HepG2 (cell line): ENCODE measurements around the gene MMP23B. TPM values are rescaled to one million over a fixed set of nuclear protein-coding genes. Genes with fewer than 3 reads are reported as not detected.

ENCODE experiments used
- ATAC-seq: fragments of 200-7000 bp; cut with Tn5 transposase; 3 replicates; pipeline ENCODE4 v1.9.1; 2020; ENCODE audit warnings: mild to moderate bottlenecking, moderate library complexity
- BruUV-seq: library from RNA; stranded (reverse); fragments of 400-500 nt; replicated peaks from 2 replicates; lab custom pipeline; 2021; lab: Mats Ljungman, UMichigan
- CTCF ChIA-PET: fragments of 300-600 bp; formaldehyde crosslinking; extraction: SDS; loops from one replicate; lab custom pipeline; 2021; ENCODE audit warnings: low total read pairs, inconsistent platforms, low intra/inter-chr PET ratio; lab: Yijun Ruan, JAX
- POLR2A ChIA-PET: fragments of 350-600 bp; sonication (Branson Sonifier 250); formaldehyde crosslinking; loops from one replicate; lab custom pipeline; 2020; ENCODE audit warnings: antibody characterized with exemption, inconsistent platforms; lab: Yijun Ruan, JAX
- DNase-seq: peaks from one replicate; pipeline ENCODE4 v3.0.0-alpha.2; 2015; ENCODE audit warnings: low spot score
- FAIRE-seq: peaks from 3 replicates; lab custom pipeline; 2011; peaks lifted over from hg19 to GRCh38; lab: Jason Lieb, UNC
- H2AFZ ChIP-seq: one replicate; pipeline ENCODE4 v1.6.1; 2011; ENCODE audit warnings: low read length, inconsistent platforms
- H3K27ac ChIP-seq: fragments of 300-600 bp; 3 replicates; pipeline ENCODE4 v1.8.0; 2011; ENCODE audit warnings: mixed run types, mild to moderate bottlenecking, mixed read lengths, low read length, inconsistent platforms; ENCODE audit not compliant: insufficient read depth; ENCODE audit errors: extremely low read length
- H3K27me3 ChIP-seq, 2 experiments: fragments of 200-600 bp in 1 of 2; 2 replicates in 1 of 2; 3 replicates in 1 of 2; pipeline versions ENCODE4 v1.6.0 to v1.8.0; 2011; ENCODE audit warnings: low read length in 2 of 2, mild to moderate bottlenecking in 2 of 2, moderate library complexity in 2 of 2, inconsistent platforms in 1 of 2; ENCODE audit not compliant: insufficient read depth in 2 of 2, control insufficient read depth in 1 of 2
- H3K36me3 ChIP-seq, 2 experiments: fragments of 200-600 bp in 1 of 2; replicated peaks in 1 of 2; 2 replicates in 1 of 2; 3 replicates in 1 of 2; pipeline versions ENCODE4 v1.5.1 to v1.8.0; 2011; ENCODE audit warnings: low read length in 2 of 2, inconsistent platforms in 1 of 2; ENCODE audit not compliant: insufficient read depth in 2 of 2, control insufficient read depth in 1 of 2
- H3K4me1 ChIP-seq: 2 replicates; pipeline ENCODE4 v1.5.1; 2012; ENCODE audit warnings: low read length, inconsistent platforms; ENCODE audit not compliant: insufficient read depth
- H3K4me2 ChIP-seq: 2 replicates; pipeline ENCODE4 v1.6.0; 2011; ENCODE audit warnings: low read depth, low read length, inconsistent platforms
- H3K4me3 ChIP-seq, 3 experiments: fragments of 200-600 bp in 1 of 3; sonication (generic), shearing (Covaris generic) in 1 of 3; replicated peaks in 1 of 3; 2 replicates each; pipeline ENCODE4 v1.5.1; 2011 to 2016; ENCODE audit warnings: low read length in 3 of 3, inconsistent platforms in 2 of 3, low read depth in 2 of 3, mild to moderate bottlenecking in 2 of 3, control low read depth in 1 of 3, mixed read lengths in 1 of 3; ENCODE audit not compliant: insufficient read depth in 1 of 3
- H3K79me2 ChIP-seq: one replicate; pipeline ENCODE4 v1.6.1; 2011; ENCODE audit warnings: low read length, inconsistent platforms; ENCODE audit not compliant: insufficient read depth
- H3K9ac ChIP-seq: 2 replicates; pipeline ENCODE4 v1.6.0; 2011; ENCODE audit warnings: mild to moderate bottlenecking, low read depth, low read length, inconsistent platforms; ENCODE audit not compliant: insufficient read depth
- H3K9me3 ChIP-seq: 2 replicates; pipeline ENCODE4 v1.5.1; 2012; ENCODE audit warnings: mild to moderate bottlenecking, low read length
- H4K20me1 ChIP-seq: 2 replicates; pipeline ENCODE4 v1.6.0; 2011; ENCODE audit warnings: inconsistent platforms, mild to moderate bottlenecking, low read length, moderate library complexity; ENCODE audit not compliant: insufficient read depth
- ARHGAP35 ChIP-seq: sonication (generic); formaldehyde crosslinking; IDR thresholded peaks from 2 replicates; pipeline ENCODE4 v1.9.0; 2022; ENCODE audit warnings: mild to moderate bottlenecking, inconsistent platforms, moderate library complexity, missing genetic modification reagents, borderline replicate concordance
- MED8 ChIP-seq: sonication (generic); formaldehyde crosslinking; IDR thresholded peaks from 2 replicates; pipeline ENCODE4 v1.8.1; 2023; ENCODE audit warnings: mild to moderate bottlenecking, missing genetic modification reagents; ENCODE audit not compliant: insufficient replicate concordance
- MXD4 ChIP-seq: IDR thresholded peaks from 2 replicates; pipeline ENCODE4 v1.6.1; 2016; ENCODE audit warnings: mild to moderate bottlenecking, missing biosample characterization, missing genetic modification reagents
- SMC3 ChIP-seq: IDR thresholded peaks from 2 replicates; pipeline ENCODE4 v1.6.1; 2011; ENCODE audit warnings: low read length, improper control_type of control experiment
- SUZ12 ChIP-seq: fragments of 150-350 bp; IDR thresholded peaks from 2 replicates; pipeline ENCODE4 v1.6.1; 2014; ENCODE audit warnings: low read depth, low read length
- TOE1 ChIP-seq: sonication (generic); formaldehyde crosslinking; IDR thresholded peaks from 2 replicates; pipeline ENCODE4 v1.4.0; 2020; ENCODE audit warnings: mild to moderate bottlenecking, missing genetic modification reagents
- WGBS: methylation state at CpG from one replicate; pipeline ENCODE4 v1.1.6; 2017; ENCODE audit warnings: low lambda C conversion rate; 5-methylcytosine and 5-hydroxymethylcytosine counted together
- in situ Hi-C: cut with HindIII; loops from 2 replicates; pipeline ENCODE4 v1.10.0; 2017; ENCODE audit warnings: low pct_unique_long_range_greater_than_20kb; ENCODE audit not compliant: extremely low pct_ligation_motif_present
- intact Hi-C: fragments of 100-400 bp; cut with micrococcal nuclease; formaldehyde crosslinking; loops from one replicate; pipeline ENCODE4 v1.10.0; 2022; ENCODE audit not compliant: unreplicated experiment
- polyA plus RNA-seq, 8 experiments: library from polyadenylated mRNA; depleted of rRNA in 3 of 8; stranded (reverse) in 7 of 8; unstranded in 1 of 8; fragments of >200 nt; fragmentation: Illumina TruSeq in 4 of 8; extraction: Trizol in 4 of 8; gene quantifications; 2 replicates each; pipeline versions ENCODE4 v1.2.1 to v1.2.3, GENCODE V29; 2011 to 2016; ENCODE audit warnings: low read depth in 4 of 8, missing spikeins in 1 of 8, mixed read lengths in 1 of 8; ENCODE audit not compliant: insufficient read depth in 1 of 8
- total RNA-seq, 5 experiments: library from RNA; depleted of rRNA; stranded (reverse); fragments of >200 nt; fragmentation: Illumina TruSeq; extraction: Trizol; gene quantifications; 2 replicates each; pipeline ENCODE4 v1.2.3, GENCODE V29; 2016; ENCODE audit warnings: low read depth in 1 of 5
- TF ChIP-seq, protein P1 (sequence below): sonication (generic); formaldehyde crosslinking; IDR thresholded peaks from 2 replicates; pipeline ENCODE4 v1.9.0; 2021; ENCODE audit warnings: missing genetic modification reagents, borderline replicate concordance

The MMP23B gene
- total and polyA plus RNA-seq, 2 of the 13 experiments (the other 11 are each of a cell fraction or from before 2014, with no cell fraction given): 0.61 to 0.75 TPM

DNA sequence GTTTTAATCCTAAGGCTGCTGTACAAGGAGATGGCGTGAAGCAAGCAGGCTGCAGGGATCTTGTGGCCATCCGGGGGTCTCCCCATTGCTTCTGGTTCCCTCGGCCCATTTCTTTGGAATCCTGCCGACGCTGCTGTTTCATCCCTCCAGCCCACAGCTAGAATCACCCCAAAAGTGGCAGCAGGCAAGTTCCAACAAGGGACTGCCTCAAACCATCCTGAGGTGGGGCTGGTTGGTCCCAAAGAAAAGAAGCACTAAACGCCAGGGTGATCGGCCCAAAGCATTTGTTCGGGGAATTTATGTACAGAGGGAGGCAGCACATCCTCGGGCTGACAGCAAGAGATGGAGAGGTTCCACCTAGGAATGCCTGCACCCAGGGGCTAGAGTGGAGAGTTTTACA lies 21.2 kb upstream of the MMP23B start:
- FAIRE-seq: no peak
- Histone ChIP-seq H3K36me3 (no peaks in the 10 kb centered on the region), H3K4me2 (no peak overlapping the region), H3K9ac (no peak overlapping the region), H3K27ac (no peak overlapping the region), H3K27me3 (no peaks in the 10 kb centered on the region; a peak in 3 of 5 replicates), H3K79me2 (peaks cover 3% of the 10 kb centered on the region), H3K4me1 (peaks cover 34% of the 10 kb centered on the region), H3K9me3 (no peaks in the 10 kb centered on the region), H4K20me1 (peaks cover 2% of the 10 kb centered on the region; the same call in 1 of the 2 replicates), H2AFZ (no peak overlapping the region), H3K4me3 (no peak overlapping the region)
- ChIA-PET CTCF (no interaction called here), POLR2A (no interaction called here)
- no TSS peak for BruUV-seq
- no peak for TF ChIP-seq TOE1 (CRISPR knock-in tag)
- no peak for TF ChIP-seq SMC3
- ATAC-seq: no peak
- in situ Hi-C loops: no loop called here
- intact Hi-C loops: loop anchor here (5.0 kb wide), 1 partner anchor 33 kb away; no protein-coding TSS in a partner anchor
- WGBS: 41% methylated on average over 9 of the region's 9 CpGs
- DNase-seq: no peak

DNA sequence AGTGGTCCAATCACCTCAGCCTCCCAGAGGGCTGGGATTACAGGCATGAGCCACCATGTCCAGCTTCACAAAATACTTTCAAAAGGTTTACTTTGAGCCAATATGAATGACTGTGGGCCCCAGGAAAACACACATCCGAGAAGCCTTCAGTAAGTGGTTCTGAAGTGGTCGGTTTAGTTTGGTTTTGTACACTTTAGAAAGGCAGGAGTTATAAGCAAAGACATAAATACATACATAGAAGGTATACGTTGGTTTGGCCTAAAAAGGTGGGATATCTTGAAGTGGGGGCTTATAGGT lies 19.9 kb upstream of the MMP23B start:
- Histone ChIP-seq H3K4me1 (peaks cover 39% of the 10 kb centered on the region), H3K4me3 (no peak overlapping the region), H2AFZ (no peak overlapping the region), H4K20me1 (peaks cover 8% of the 10 kb centered on the region; the same call in 1 of the 2 replicates), H3K9me3 (no peaks in the 10 kb centered on the region), H3K27me3 (no peaks in the 10 kb centered on the region; a peak in 3 of 5 replicates), H3K27ac (no peak overlapping the region), H3K9ac (no peak overlapping the region), H3K79me2 (peaks cover 11% of the 10 kb centered on the region), H3K4me2 (no peak overlapping the region), H3K36me3 (no peaks in the 10 kb centered on the region)
- no TSS peak for BruUV-seq
- TF ChIP-seq MXD4 (CRISPR knock-in tag): no peak
- TF ChIP-seq, protein P1, sequence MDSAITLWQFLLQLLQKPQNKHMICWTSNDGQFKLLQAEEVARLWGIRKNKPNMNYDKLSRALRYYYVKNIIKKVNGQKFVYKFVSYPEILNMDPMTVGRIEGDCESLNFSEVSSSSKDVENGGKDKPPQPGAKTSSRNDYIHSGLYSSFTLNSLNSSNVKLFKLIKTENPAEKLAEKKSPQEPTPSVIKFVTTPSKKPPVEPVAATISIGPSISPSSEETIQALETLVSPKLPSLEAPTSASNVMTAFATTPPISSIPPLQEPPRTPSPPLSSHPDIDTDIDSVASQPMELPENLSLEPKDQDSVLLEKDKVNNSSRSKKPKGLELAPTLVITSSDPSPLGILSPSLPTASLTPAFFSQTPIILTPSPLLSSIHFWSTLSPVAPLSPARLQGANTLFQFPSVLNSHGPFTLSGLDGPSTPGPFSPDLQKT (CRISPR knock-in tag): no peak
- no peak for TF ChIP-seq SUZ12
- TF ChIP-seq ARHGAP35: no peak
- TF ChIP-seq MED8: no peak
- intact Hi-C loops: loop anchor here (5.0 kb wide), 1 partner anchor 35 kb away; no protein-coding TSS in a partner anchor
- no peak for DNase-seq
- no peak for ATAC-seq
- CTCF ChIA-PET: no interaction called here
- WGBS: 88% methylated on average over 3 of the region's 3 CpGs
- FAIRE-seq: no peak
- POLR2A ChIA-PET: no interaction called here
- in situ Hi-C loops: no loop called here
